ENCODE measurements around the gene RELCH.
A peak's percentile ranks its signal among the peaks of the same experiment; 100 is the strongest.

Gene RELCH

GRCh38 chr18:62206593-62206992, 19.5 kb downstream of the RELCH start:
- no peak for ATAC-seq
- Mint-ChIP-seq H3K9me3 (peaks cover 3% of the 10 kb centered on the region), H3K27ac (no peak overlapping the region), H3K4me1 (peaks cover 29% of the 10 kb centered on the region), H3K27me3 (no peaks in the 10 kb centered on the region), H3K4me3 (no peak overlapping the region), H3K36me3 (peaks cover 35% of the 10 kb centered on the region)

- Mint-ChIP-seq H3K27ac (no peak overlapping the region), H3K27me3 (no peaks in the 10 kb centered on the region), H3K36me3 (peaks cover 35% of the 10 kb centered on the region), H3K9me3 (peaks cover 3% of the 10 kb centered on the region), H3K4me1 (peaks cover 29% of the 10 kb centered on the region), H3K4me3 (no peak overlapping the region)
- no peak for ATAC-seq
Measured at GRCh38 chr18:62209046-62209445, 22.0 kb downstream of the RELCH start.

DNA sequence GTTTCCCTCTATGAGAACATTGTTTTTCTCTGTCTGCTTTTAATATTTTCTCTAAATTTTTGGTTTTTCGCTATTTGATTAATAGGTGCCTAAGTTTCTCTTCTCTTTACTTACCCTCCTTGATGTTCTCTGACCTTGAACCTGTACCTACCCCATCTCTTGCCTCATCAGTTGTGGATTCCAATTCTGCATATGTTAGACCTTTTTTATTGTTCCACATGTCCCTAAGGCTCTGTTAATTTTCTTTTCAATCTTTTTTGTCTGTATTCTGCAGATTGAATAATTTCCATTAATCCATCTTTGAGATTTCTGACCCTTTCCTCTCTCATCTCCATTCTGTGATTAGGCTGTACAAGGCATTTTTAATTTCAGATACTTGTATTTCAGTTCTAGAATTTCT, 23.1 kb downstream of the RELCH start:
- Mint-ChIP-seq H3K4me1 (peaks cover 29% of the 10 kb centered on the region), H3K27ac (no peak overlapping the region), H3K9me3 (peaks cover 3% of the 10 kb centered on the region), H3K4me3 (no peak overlapping the region), H3K36me3 (peaks cover 45% of the 10 kb centered on the region), H3K27me3 (no peaks in the 10 kb centered on the region)
- ATAC-seq: no peak

- H3K27me3 Mint-ChIP-seq: no peaks in the 10 kb centered on the region
- H3K36me3 Mint-ChIP-seq: peaks cover 49% of the 10 kb centered on the region
- no peak overlapping the region for H3K27ac Mint-ChIP-seq
- no peak overlapping the region for H3K4me3 Mint-ChIP-seq
- H3K9me3 Mint-ChIP-seq: peaks cover 3% of the 10 kb centered on the region
- no peak for ATAC-seq
- peaks cover 29% of the 10 kb centered on the region for H3K4me1 Mint-ChIP-seq
Measured at GRCh38 chr18:62211325-62211828, 24.3 kb downstream of the RELCH start.

DNA sequence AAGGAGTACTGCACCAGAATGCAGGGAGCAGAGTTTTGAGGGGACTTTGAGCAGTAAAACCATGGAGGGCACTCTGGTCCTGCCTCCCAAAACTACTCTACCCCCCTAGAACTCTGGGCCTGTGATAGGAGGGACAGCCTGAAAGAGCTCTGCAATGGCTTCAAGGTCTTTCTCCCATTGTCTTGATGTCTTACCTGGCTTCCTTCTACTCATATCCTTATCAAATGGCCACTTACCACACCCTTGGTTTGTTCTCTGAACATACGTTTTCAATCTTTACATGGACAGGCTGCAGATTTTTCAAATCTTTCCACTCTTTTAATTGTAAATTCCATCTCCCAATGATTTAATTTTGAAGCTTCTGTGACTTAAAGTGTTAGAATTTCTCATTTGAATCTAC, 27.7 kb downstream of the RELCH start:
- ATAC-seq: no peak
- Mint-ChIP-seq H3K36me3 (peaks cover 42% of the 10 kb centered on the region), H3K4me3 (no peak overlapping the region), H3K4me1 (peaks cover 20% of the 10 kb centered on the region), H3K27ac (no peak overlapping the region), H3K9me3 (peaks cover 3% of the 10 kb centered on the region), H3K27me3 (no peaks in the 10 kb centered on the region)

- no peaks in the 10 kb centered on the region for H3K4me1 Mint-ChIP-seq
Measured at GRCh38 chr18:62224229-62224628, 37.2 kb downstream of the RELCH start.

GRCh38 chr18:62226047-62226446, 39.0 kb downstream of the RELCH start:
- Mint-ChIP-seq H3K4me3 (no peak overlapping the region), H3K27me3 (no peaks in the 10 kb centered on the region), H3K27ac (no peak overlapping the region), H3K4me1 (no peaks in the 10 kb centered on the region), H3K9me3 (peaks cover 4% of the 10 kb centered on the region), H3K36me3 (peaks cover 64% of the 10 kb centered on the region)
- no peak for ATAC-seq

More at GRCh38 chr18:62224229-62224628, 37.2 kb downstream of the RELCH start:
- Mint-ChIP-seq H3K27me3 (no peaks in the 10 kb centered on the region), H3K9me3 (peaks cover 4% of the 10 kb centered on the region), H3K4me3 (no peak overlapping the region), H3K36me3 (peaks cover 60% of the 10 kb centered on the region), H3K27ac (no peak overlapping the region)
- no peak for ATAC-seq

DNA sequence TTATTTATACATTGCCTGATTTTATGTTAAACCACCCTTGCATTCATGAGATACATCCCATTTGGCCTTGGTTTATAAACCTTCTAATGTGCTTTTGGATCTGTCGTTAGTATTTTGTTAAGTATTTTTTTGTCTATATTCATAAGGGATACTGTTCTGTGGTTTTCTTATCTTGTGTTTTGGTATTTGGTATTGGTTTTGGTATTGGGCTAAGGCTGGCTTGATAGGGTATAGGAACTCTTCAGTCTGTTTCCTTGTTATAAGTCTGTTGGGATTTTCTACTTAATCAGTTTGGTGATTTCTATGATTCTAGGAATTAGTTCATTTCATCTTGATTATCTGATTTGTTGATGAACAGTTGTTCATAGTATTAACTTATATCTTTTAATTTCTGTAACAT, 49.2 kb downstream of the RELCH start:
- ATAC-seq: no peak
- Mint-ChIP-seq H3K9me3 (no peaks in the 10 kb centered on the region), H3K4me1 (peaks cover 11% of the 10 kb centered on the region), H3K27me3 (no peaks in the 10 kb centered on the region), H3K27ac (peak overlapping the region; percentile 52), H3K4me3 (no peak overlapping the region), H3K36me3 (peaks cover 33% of the 10 kb centered on the region)

DNA sequence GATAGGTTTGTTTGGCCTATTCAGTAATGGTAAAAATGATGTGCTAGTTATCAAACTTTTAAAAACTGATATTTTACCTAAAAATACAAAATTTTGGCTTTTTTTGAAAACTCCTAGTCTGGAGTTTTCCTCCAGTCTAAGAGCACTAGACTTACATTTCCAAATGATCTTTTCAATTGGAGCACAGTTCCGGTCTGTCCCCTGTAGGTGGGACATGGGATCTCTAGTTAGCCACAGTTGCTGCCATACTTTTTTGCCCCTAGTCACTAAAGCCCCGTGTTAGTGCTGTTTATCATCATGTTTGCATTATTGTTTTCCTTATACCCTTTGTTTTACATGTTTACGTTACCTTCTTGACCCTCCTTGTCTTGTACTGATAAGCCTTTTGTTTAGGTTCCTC, 52.4 kb downstream of the RELCH start:
- Mint-ChIP-seq H3K36me3 (peaks cover 22% of the 10 kb centered on the region), H3K4me1 (peaks cover 11% of the 10 kb centered on the region), H3K27ac (no peak overlapping the region), H3K27me3 (no peaks in the 10 kb centered on the region), H3K9me3 (no peaks in the 10 kb centered on the region), H3K4me3 (no peak overlapping the region)
- ATAC-seq: no peak

DNA sequence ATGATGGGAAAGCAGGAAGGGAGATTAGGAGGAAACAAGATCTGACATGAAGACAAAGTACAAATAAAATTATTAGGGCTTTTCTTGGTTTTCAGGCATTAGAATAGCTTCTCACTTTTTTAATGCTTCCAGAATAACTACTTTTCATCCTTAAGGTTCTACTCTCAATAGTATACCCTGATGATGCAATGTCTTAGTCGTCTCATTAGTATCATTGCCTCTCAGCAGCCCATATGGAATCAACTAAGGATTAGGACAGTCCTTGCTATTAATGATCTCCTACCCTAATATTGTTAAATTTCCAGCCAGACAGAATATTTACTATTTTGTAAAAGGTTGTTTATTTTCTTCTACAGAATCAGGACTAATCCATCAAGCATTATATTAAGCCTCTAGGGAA, 55.9 kb downstream of the RELCH start:
- peaks cover 6% of the 10 kb centered on the region for H3K36me3 Mint-ChIP-seq
- no peaks in the 10 kb centered on the region for H3K4me1 Mint-ChIP-seq
- no peaks in the 10 kb centered on the region for H3K27me3 Mint-ChIP-seq
- H3K4me3 Mint-ChIP-seq: no peak overlapping the region
- no peak overlapping the region for H3K27ac Mint-ChIP-seq
- H3K9me3 Mint-ChIP-seq: no peaks in the 10 kb centered on the region
- ATAC-seq: no peak

GRCh38 chr18:62245177-62245576, 58.1 kb downstream of the RELCH start:
- Mint-ChIP-seq H3K9me3 (no peaks in the 10 kb centered on the region), H3K36me3 (no peaks in the 10 kb centered on the region), H3K4me1 (no peaks in the 10 kb centered on the region), H3K4me3 (no peak overlapping the region), H3K27me3 (no peaks in the 10 kb centered on the region), H3K27ac (no peak overlapping the region)
- no peak for ATAC-seq

DNA sequence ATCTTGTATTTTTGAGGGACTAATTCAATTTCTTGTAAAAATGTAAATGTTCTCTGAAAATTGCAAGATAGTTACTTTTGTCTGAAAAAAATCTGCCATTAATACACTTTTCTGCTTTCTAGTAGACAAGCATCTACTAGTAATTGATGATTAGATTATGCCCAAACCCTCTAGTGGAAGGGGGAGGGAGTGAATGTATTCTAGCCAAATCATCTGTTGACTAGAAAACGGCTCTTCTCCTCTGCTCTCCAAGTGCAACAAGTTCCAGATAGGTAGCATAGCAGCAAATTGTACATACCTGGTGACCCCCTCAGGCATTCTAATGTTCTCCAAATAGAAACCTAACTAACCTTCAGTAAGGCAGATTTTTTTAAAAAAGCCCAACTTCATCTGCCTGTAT, 58.6 kb downstream of the RELCH start:
- Mint-ChIP-seq H3K27ac (no peak overlapping the region), H3K27me3 (no peaks in the 10 kb centered on the region), H3K4me1 (no peaks in the 10 kb centered on the region), H3K9me3 (no peaks in the 10 kb centered on the region), H3K36me3 (no peaks in the 10 kb centered on the region), H3K4me3 (no peak overlapping the region)
- no peak for ATAC-seq

- H3K4me1 Mint-ChIP-seq: no peaks in the 10 kb centered on the region
- H3K27ac Mint-ChIP-seq: no peak overlapping the region
- no peaks in the 10 kb centered on the region for H3K27me3 Mint-ChIP-seq
- no peak for ATAC-seq
- no peaks in the 10 kb centered on the region for H3K9me3 Mint-ChIP-seq
- no peaks in the 10 kb centered on the region for H3K36me3 Mint-ChIP-seq
- no peak overlapping the region for H3K4me3 Mint-ChIP-seq
Measured at GRCh38 chr18:62248313-62248712, 61.3 kb downstream of the RELCH start.

- peak; percentile 45 for ATAC-seq
- no peaks in the 10 kb centered on the region for H3K4me1 Mint-ChIP-seq
- H3K27me3 Mint-ChIP-seq: no peaks in the 10 kb centered on the region
- H3K4me3 Mint-ChIP-seq: no peak overlapping the region
- no peak overlapping the region for H3K27ac Mint-ChIP-seq
- H3K9me3 Mint-ChIP-seq: no peaks in the 10 kb centered on the region
- no peaks in the 10 kb centered on the region for H3K36me3 Mint-ChIP-seq
Measured at GRCh38 chr18:62249478-62250097, 62.5 kb downstream of the RELCH start.

DNA sequence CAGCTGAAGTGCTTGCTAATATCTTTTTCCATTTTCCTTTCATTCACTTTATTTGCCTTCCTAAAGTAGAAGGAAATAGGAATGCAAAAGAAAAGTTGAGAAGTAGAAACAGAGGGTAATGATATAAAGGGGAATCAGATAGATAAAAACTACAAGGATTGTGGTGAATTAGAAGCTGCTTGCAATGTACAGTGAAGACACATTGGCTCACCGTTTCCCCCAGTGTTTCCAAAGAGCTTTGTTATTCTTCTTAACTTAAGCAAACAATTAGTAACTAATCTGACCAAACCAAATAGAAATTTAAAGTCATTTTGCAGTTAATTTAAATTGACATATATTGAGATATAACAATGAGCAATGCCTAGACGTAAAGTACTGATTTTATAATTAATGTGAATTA, 63.4 kb downstream of the RELCH start:
- Mint-ChIP-seq H3K4me3 (no peak overlapping the region), H3K9me3 (no peaks in the 10 kb centered on the region), H3K27me3 (no peaks in the 10 kb centered on the region), H3K27ac (no peak overlapping the region), H3K36me3 (peaks cover 5% of the 10 kb centered on the region), H3K4me1 (no peaks in the 10 kb centered on the region)
- ATAC-seq: no peak

DNA sequence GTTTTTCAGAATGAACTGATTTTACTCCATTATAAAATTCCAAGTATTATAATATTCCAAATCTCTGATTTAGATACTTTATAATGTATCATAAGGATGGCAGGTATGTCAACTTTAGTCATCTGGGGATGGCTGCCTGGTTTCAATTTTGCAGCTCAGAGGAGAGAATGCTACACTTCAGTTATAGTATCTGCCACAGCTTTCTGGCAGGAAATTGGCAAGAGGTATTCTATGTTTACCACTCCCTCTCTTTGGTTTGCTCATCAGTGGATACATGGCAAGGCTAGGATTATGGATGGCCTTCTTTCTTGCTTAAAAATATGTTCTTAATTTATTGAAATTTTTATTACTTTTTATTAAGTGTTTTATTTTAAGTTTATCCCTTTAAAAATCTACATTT, 71.0 kb downstream of the RELCH start:
- Mint-ChIP-seq H3K4me3 (no peak overlapping the region), H3K27me3 (no peaks in the 10 kb centered on the region), H3K9me3 (no peaks in the 10 kb centered on the region), H3K27ac (no peak overlapping the region), H3K36me3 (peaks cover 47% of the 10 kb centered on the region), H3K4me1 (no peaks in the 10 kb centered on the region)
- no peak for ATAC-seq
